Measurements from ENCODE around the gene NPHS1.

- TF ChIP-seq, protein P1, sequence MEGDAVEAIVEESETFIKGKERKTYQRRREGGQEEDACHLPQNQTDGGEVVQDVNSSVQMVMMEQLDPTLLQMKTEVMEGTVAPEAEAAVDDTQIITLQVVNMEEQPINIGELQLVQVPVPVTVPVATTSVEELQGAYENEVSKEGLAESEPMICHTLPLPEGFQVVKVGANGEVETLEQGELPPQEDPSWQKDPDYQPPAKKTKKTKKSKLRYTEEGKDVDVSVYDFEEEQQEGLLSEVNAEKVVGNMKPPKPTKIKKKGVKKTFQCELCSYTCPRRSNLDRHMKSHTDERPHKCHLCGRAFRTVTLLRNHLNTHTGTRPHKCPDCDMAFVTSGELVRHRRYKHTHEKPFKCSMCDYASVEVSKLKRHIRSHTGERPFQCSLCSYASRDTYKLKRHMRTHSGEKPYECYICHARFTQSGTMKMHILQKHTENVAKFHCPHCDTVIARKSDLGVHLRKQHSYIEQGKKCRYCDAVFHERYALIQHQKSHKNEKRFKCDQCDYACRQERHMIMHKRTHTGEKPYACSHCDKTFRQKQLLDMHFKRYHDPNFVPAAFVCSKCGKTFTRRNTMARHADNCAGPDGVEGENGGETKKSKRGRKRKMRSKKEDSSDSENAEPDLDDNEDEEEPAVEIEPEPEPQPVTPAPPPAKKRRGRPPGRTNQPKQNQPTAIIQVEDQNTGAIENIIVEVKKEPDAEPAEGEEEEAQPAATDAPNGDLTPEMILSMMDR (IDR thresholded peaks at IDR 0.05) = no peak
- TF ChIP-seq POLR2AphosphoS5 (IDR thresholded peaks at IDR 0.05; ENCODE audit: low read depth, low read length) = no peak
- TF ChIP-seq SIN3A (IDR thresholded peaks at IDR 0.05; ENCODE audit: borderline replicate concordance, insufficient read depth, low read depth, low read length) = no peak
- no peak for TF ChIP-seq TCF7L2 (IDR thresholded peaks at IDR 0.05; ENCODE audit: low read depth, low read length)
- TF ChIP-seq, protein P2, sequence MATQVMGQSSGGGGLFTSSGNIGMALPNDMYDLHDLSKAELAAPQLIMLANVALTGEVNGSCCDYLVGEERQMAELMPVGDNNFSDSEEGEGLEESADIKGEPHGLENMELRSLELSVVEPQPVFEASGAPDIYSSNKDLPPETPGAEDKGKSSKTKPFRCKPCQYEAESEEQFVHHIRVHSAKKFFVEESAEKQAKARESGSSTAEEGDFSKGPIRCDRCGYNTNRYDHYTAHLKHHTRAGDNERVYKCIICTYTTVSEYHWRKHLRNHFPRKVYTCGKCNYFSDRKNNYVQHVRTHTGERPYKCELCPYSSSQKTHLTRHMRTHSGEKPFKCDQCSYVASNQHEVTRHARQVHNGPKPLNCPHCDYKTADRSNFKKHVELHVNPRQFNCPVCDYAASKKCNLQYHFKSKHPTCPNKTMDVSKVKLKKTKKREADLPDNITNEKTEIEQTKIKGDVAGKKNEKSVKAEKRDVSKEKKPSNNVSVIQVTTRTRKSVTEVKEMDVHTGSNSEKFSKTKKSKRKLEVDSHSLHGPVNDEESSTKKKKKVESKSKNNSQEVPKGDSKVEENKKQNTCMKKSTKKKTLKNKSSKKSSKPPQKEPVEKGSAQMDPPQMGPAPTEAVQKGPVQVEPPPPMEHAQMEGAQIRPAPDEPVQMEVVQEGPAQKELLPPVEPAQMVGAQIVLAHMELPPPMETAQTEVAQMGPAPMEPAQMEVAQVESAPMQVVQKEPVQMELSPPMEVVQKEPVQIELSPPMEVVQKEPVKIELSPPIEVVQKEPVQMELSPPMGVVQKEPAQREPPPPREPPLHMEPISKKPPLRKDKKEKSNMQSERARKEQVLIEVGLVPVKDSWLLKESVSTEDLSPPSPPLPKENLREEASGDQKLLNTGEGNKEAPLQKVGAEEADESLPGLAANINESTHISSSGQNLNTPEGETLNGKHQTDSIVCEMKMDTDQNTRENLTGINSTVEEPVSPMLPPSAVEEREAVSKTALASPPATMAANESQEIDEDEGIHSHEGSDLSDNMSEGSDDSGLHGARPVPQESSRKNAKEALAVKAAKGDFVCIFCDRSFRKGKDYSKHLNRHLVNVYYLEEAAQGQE (IDR thresholded peaks at IDR 0.05; ENCODE audit: insufficient read depth in 1 of 2, low read depth in 2 of 2, low read length in 1 of 2) = peak in 1 of 2 experiments; percentile 75; a peak in 1 of 4 replicates
Observed at GRCh38 chr19:35846038-35846668, 6.2 kb downstream of the NPHS1 start.
